HL-60 (cell line): ENCODE results near the gene MPPED1.

ENCODE experiments used
- DNase-seq, 2 experiments: peaks; one replicate each; pipeline ENCODE4 v3.0.0-alpha.2; 2010 to 2020; ENCODE audit warnings: low read depth in 1 of 2, low spot score in 1 of 2
- H3K27ac ChIP-seq: fragments of 250-450 bp; sonication (Bioruptor Pico); replicated peaks from 2 replicates; pipeline ENCODE4 v1.5.1; 2020; ENCODE audit warnings: mild to moderate bottlenecking, moderate library complexity
- H3K27me3 ChIP-seq: fragments of 250-450 bp; sonication (Bioruptor Pico); 2 replicates; pipeline ENCODE4 v1.5.1; 2021; ENCODE audit warnings: mild to moderate bottlenecking, moderate library complexity; ENCODE audit not compliant: insufficient read depth, poor library complexity, severe bottlenecking
- H3K4me3 ChIP-seq: replicated peaks from 2 replicates; pipeline ENCODE4 v1.5.1; 2011; ENCODE audit warnings: mild to moderate bottlenecking, control low read depth, low read length; ENCODE audit not compliant: insufficient read depth
- GABPA ChIP-seq: IDR thresholded peaks from 2 replicates; pipeline ENCODE4 v1.6.1; 2012; ENCODE audit warnings: low read depth
- POLR2AphosphoS5 ChIP-seq: IDR thresholded peaks from 2 replicates; pipeline ENCODE4 v1.6.1; 2012; ENCODE audit warnings: low read depth
- REST ChIP-seq: IDR thresholded peaks from 2 replicates; pipeline ENCODE4 v1.6.1; 2012; ENCODE audit warnings: low read depth; ENCODE audit not compliant: insufficient replicate concordance
- SPI1 ChIP-seq: IDR thresholded peaks from 2 replicates; pipeline ENCODE4 v1.6.1; 2012; ENCODE audit warnings: low read depth, mild to moderate bottlenecking, borderline replicate concordance
- TF ChIP-seq, protein P1 (sequence below): IDR thresholded peaks from one replicate; pipeline ENCODE4 v1.5.1; 2011; ENCODE audit warnings: low read length, control low read depth, inconsistent platforms; ENCODE audit not compliant: insufficient read depth

Gene MPPED1

DNA sequence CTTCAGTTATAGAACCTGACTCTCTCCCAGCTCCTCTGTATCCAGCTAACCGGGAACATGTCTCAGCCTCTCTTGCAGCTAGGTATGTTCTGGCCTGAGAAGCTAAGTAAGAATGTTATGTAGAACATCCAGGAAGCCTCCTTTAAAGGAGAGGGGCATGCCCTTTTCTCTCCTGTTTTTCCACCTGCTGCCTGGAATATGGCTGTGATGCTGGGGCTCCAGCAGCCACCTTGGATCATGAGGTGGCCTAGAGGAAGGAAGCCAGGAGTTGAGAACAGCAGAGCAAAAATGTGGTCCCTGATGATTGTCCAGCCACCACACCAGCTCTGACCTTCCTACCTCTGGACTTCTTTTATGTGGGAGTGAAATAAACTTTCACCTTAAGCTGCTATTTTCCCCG, 117.6 kb downstream of the MPPED1 start:
- TF ChIP-seq GABPA, result no peak
- no peak for TF ChIP-seq REST
- TF ChIP-seq SPI1, result no peak
- TF ChIP-seq, protein P1, sequence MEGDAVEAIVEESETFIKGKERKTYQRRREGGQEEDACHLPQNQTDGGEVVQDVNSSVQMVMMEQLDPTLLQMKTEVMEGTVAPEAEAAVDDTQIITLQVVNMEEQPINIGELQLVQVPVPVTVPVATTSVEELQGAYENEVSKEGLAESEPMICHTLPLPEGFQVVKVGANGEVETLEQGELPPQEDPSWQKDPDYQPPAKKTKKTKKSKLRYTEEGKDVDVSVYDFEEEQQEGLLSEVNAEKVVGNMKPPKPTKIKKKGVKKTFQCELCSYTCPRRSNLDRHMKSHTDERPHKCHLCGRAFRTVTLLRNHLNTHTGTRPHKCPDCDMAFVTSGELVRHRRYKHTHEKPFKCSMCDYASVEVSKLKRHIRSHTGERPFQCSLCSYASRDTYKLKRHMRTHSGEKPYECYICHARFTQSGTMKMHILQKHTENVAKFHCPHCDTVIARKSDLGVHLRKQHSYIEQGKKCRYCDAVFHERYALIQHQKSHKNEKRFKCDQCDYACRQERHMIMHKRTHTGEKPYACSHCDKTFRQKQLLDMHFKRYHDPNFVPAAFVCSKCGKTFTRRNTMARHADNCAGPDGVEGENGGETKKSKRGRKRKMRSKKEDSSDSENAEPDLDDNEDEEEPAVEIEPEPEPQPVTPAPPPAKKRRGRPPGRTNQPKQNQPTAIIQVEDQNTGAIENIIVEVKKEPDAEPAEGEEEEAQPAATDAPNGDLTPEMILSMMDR, result no peak
- Histone ChIP-seq H3K4me3 (no peak overlapping the region), H3K27me3 (no peaks in the 10 kb centered on the region), H3K27ac (no peak overlapping the region)
- DNase-seq, result no peak

DNA sequence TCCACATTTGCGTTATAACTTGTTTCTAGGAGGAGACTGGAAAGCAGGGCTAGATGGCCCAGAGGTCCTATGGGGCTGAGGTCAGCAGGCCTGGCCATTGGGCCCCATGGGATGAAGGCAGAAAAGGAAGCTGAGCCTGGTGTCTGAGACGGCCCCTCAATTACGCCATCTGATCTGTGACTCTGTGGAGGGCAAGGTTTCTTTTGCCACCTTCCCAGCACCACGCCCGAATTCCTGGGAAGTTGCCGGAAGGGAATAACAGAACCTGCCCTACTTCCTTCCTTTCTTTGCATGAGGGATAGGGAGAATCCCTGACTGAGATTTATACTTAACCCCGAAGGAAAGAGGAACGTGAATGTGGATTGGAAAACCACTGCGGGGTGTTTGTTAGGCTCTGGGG, 118.1 kb downstream of the MPPED1 start:
- Histone ChIP-seq H3K4me3 (no peak overlapping the region), H3K27ac (no peak overlapping the region), H3K27me3 (no peaks in the 10 kb centered on the region)
- TF ChIP-seq SPI1 (no peak), REST (no peak), POLR2AphosphoS5 (no peak), GABPA (no peak)
- TF ChIP-seq, protein P1, result no peak
- DNase-seq, result no peak

DNA sequence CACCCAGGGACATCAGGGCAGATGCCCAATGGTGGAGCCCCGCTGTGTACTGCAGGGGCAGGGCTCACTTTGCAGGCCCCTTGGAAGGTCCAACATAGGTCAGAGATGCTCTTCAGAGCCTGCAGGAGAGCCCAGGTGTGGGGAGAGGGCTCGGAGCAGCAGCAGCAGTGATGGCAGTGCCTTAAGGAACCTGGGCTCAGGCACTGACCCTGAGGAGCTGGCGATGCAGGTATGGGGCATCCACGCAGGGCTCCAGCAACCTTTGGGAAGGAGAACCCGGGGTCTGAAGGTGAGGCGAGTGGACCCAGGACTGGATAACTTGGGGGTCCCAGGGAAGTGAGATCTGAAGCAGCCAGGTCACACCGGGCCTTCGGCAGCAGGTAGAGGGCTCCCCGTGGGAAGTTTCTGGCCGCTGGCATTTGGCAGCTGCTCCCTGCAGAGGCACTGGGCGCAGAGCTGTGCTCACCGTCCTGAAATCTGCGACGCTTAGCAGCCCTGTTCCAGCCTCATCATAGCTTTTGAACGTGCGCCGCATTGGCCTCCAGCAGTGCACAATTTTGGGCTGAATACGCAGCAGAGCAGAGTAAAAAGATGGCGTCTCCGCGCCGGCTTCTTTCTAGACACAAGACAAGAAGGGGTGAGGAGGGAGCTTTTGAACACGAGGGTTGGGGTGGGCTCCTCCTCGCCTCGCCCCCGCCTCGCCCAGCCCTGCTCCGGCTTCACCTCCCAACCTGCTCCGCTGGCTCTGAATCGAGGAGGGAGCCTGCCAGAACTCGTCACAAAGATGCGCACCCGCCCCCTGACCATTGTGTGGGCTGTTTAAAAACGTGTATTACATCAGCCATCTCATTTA, 118.8 kb downstream of the MPPED1 start:
- DNase-seq, result no peak
- TF ChIP-seq SPI1 (no peak), REST (no peak)
- H3K27ac ChIP-seq, result no peak overlapping the region

More for the DNA sequence above, 118.8 kb downstream of the MPPED1 start:
- no peak overlapping the region for H3K4me3 ChIP-seq
- H3K27me3 ChIP-seq, result no peaks in the 10 kb centered on the region
